Progenitor cell of endocrine pancreas (in vitro differentiated cells): Measurements from ENCODE around the gene ARV1. TPM values are rescaled to one million over a fixed set of nuclear protein-coding genes. Genes with fewer than 3 reads are reported as not detected.
"Not testable (repeated sequence)": the region's sequence is repeated elsewhere in the genome, so short reads cannot be mapped to it uniquely, and the experiment has no call there.

Experiments used
- DNase-seq: peaks from one replicate; pipeline ENCODE4 v3.0.0; 2021; ENCODE audit warnings: low spot score; ENCODE audit not compliant: unreplicated experiment
- H3K27ac Mint-ChIP-seq: 2 replicates; pipeline ENCODE4 v1.8.0; 2021; ENCODE audit warnings: mild to moderate bottlenecking, moderate library complexity, mixed read lengths
- H3K27me3 Mint-ChIP-seq: 2 replicates; pipeline ENCODE4 v1.8.0; 2021; ENCODE audit warnings: mixed read lengths
- H3K36me3 Mint-ChIP-seq: 2 replicates; pipeline ENCODE4 v1.8.0; 2022; ENCODE audit warnings: mixed read lengths; ENCODE audit not compliant: insufficient read depth
- H3K4me1 Mint-ChIP-seq: 2 replicates; pipeline ENCODE4 v1.8.0; 2021; ENCODE audit warnings: low read depth, mixed read lengths
- H3K4me3 Mint-ChIP-seq: 2 replicates; pipeline ENCODE4 v1.8.0; 2021; ENCODE audit warnings: low read depth, mild to moderate bottlenecking, moderate library complexity, mixed read lengths
- H3K9me3 Mint-ChIP-seq: 2 replicates; pipeline ENCODE4 v1.8.0; 2021; ENCODE audit warnings: low read depth, mixed read lengths
- CTCF ChIP-seq: fragments of 200-600 bp; sonication (generic); IDR thresholded peaks from one replicate; pipeline ENCODE4 v1.5.0; 2021; ENCODE audit warnings: antibody characterized with exemption, mild to moderate bottlenecking; ENCODE audit not compliant: unreplicated experiment
- total RNA-seq: library from RNA; stranded (reverse); gene quantifications from 2 replicates; pipeline ENCODE4 v1.2.1, GENCODE V29; 2021

Gene ARV1
- total RNA-seq, 1 donor from 2014 or later = 14.4 TPM

GRCh38 chr1:231023150-231023549 lies 44.3 kb downstream of the ARV1 start:
- H3K9me3 Mint-ChIP-seq = no peaks in the 10 kb centered on the region
- H3K4me3 Mint-ChIP-seq = no peak overlapping the region
- H3K27me3 Mint-ChIP-seq = no peaks in the 10 kb centered on the region
- H3K4me1 Mint-ChIP-seq = peaks cover 14% of the 10 kb centered on the region
- H3K27ac Mint-ChIP-seq = peak overlapping the region; percentile 67
- H3K36me3 Mint-ChIP-seq = peaks cover 13% of the 10 kb centered on the region
- no peak for TF ChIP-seq CTCF
- DNase-seq = no peak

DNA sequence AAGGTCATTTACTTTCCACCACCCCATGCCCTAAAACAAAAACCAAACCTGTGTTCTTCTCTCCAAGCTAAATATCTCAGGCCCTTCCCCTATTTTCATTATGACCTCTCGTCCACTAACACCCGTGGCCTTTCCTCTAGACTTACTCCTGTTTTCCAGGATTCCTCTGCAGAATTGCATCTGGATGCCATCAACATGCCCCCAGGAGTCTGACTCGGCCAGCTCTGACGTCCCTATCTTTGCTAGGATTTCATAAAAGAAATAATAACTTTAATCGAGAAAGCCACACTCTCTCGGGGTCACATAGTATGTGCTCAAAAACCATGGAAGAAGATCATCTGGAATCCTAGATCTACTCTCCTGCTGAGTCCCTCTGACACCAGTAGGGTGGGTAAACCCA lies 47.7 kb downstream of the ARV1 start:
- no peak for DNase-seq
- no peaks in the 10 kb centered on the region for H3K9me3 Mint-ChIP-seq
- no peak overlapping the region for H3K4me3 Mint-ChIP-seq
- TF ChIP-seq CTCF = no peak
- H3K4me1 Mint-ChIP-seq = peaks cover 17% of the 10 kb centered on the region
- no peak overlapping the region for H3K27ac Mint-ChIP-seq
- peaks cover 6% of the 10 kb centered on the region for H3K36me3 Mint-ChIP-seq
- H3K27me3 Mint-ChIP-seq = no peaks in the 10 kb centered on the region

DNA sequence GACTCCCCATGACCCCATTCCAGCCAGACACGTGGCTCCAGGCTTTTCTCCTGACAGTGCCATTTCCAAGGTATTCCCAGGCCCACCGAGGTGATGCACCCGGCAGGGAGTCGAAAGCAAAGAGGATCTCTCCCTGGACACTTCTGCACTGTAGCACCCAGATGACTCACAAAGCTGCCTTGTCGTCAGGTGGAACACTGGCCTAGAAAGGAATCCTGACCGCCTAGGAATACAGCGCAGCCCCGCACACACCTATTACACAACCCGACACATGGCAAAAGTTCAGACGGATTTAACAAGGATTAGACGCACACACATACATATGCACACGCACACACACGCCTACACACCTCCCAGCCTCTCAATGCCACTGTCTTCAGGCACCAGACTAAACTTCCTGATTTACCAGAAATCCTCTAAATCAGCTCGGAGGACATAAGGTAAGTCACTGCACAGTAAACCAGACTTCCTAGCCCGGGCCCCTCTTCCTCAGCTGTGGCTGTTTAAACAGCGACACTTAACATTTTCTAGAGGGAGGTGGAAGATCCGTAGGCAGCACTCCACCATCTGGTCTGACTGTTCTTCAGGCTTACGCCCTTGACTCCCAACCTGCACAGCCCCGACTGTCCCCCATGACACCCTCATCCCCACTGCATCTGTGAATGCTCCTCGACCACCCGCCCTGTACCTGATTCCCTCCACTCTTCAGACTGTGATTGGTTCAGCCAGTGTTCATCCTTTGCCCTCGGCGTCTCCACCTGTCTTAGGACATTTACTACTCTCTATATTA lies 48.4 kb downstream of the ARV1 start:
- no peaks in the 10 kb centered on the region for H3K27me3 Mint-ChIP-seq

DNA sequence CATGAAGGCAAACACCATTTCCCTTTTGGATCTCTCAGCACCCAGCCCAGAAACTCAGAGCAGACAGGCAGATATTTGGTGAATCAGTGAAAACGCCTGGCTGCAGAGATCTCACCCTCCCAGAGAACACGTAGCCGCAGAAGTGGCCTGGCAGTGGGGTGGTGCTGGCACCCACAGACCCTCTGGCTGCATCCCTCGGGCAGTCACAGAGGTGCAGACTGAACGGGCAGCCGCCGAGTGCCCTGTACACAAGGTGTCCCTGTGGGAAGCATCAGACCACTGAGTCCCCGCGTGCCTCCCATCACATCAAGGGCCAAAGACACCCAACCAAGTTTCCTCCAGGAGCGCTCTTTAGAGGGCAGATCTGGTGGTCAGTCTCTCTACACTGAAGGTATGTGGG lies 49.1 kb downstream of the ARV1 start:
- H3K9me3 Mint-ChIP-seq = no peaks in the 10 kb centered on the region
- no peak for DNase-seq

More for the DNA sequence above, 48.4 kb downstream of the ARV1 start:
- Mint-ChIP-seq H3K9me3 (no peaks in the 10 kb centered on the region), H3K4me3 (no peak overlapping the region), H3K4me1 (peaks cover 17% of the 10 kb centered on the region), H3K27ac (peak overlapping the region; percentile 26), H3K36me3 (peaks cover 2% of the 10 kb centered on the region)
- no peak for TF ChIP-seq CTCF
- no peak for DNase-seq

DNA sequence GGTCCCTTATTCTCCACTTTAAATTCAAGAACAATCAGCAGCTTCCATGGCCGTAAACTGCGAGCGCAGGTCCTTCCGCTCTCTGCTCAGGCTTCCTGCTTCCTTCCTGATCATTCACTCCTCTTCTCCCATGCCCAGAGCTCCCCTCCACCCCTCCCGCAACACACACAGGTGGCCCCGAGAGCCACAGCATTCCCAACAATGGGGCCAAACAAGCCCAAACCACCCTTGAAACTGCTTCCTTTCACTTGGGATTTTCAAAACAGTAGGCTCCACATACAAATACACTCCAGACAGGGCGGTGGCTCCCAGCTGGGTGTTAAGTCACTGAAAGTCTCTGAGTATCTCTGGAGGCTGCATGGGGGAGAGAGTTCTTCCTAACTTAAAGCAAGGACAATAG lies 49.8 kb downstream of the ARV1 start:
- no peaks in the 10 kb centered on the region for H3K36me3 Mint-ChIP-seq
- no peaks in the 10 kb centered on the region for H3K27me3 Mint-ChIP-seq
- no peak for TF ChIP-seq CTCF
- H3K4me1 Mint-ChIP-seq = peaks cover 19% of the 10 kb centered on the region
- no peak for DNase-seq
- no peak overlapping the region for H3K4me3 Mint-ChIP-seq
- H3K9me3 Mint-ChIP-seq = no peaks in the 10 kb centered on the region
- H3K27ac Mint-ChIP-seq = no peak overlapping the region

More for the DNA sequence above, 49.1 kb downstream of the ARV1 start:
- Mint-ChIP-seq H3K36me3 (peaks cover under 1% of the 10 kb centered on the region), H3K27me3 (no peaks in the 10 kb centered on the region), H3K27ac (no peak overlapping the region), H3K4me3 (no peak overlapping the region), H3K4me1 (peaks cover 19% of the 10 kb centered on the region)
- no peak for TF ChIP-seq CTCF

DNA sequence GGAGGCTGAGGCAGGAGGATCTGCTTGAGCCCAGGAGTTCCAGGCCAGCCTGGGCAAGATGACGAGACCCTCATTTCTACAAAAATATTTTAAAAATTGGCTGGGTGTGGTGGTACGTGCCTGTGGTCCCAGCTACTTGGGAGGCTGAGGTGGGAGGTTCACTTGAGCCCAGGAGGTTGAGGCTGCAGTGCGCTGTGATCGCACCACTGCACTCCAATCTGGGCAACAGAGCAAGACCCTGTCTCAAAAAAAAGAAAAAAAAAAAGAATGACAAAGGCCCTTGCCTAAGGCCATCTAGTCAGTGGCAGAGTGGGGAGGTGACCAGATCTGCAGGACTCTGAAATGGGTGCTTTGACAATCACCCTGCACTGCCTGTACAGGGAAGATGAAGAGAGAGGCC lies 50.4 kb downstream of the ARV1 start:
- H3K27me3 Mint-ChIP-seq, DNase-seq, H3K36me3 Mint-ChIP-seq, H3K27ac Mint-ChIP-seq, H3K4me3 Mint-ChIP-seq, H3K9me3 Mint-ChIP-seq: not testable (repeated sequence)
- peaks cover 19% of the 10 kb centered on the region for H3K4me1 Mint-ChIP-seq
